Transverse colon (tissue), 4 donors: ENCODE measurements around the gene VEGFA. TPM values are rescaled to one million over a fixed set of nuclear protein-coding genes. Genes with fewer than 3 reads are reported as not detected.
A peak's percentile ranks its signal among the peaks of the same experiment; 100 is the strongest.

ENCODE experiments used
- DNase-seq: peaks from one replicate; pipeline ENCODE4 v3.0.0-alpha.2; 2019
- H3K27ac ChIP-seq, 4 donors: fragments of 200-600 bp; sonication (generic); 2 replicates each; pipeline ENCODE4 v1.5.1; 2016 to 2018; ENCODE audit warnings: inconsistent platforms in 4 of 4
- H3K27me3 ChIP-seq: fragments of 200-600 bp; sonication (generic); 2 replicates; pipeline ENCODE4 v1.5.1; 2017; ENCODE audit warnings: inconsistent platforms
- H3K36me3 ChIP-seq, 4 donors: fragments of 200-600 bp; sonication (generic); 2 replicates each; pipeline ENCODE4 v1.5.1; 2017 to 2019; ENCODE audit warnings: inconsistent platforms in 4 of 4
- H3K4me1 ChIP-seq, 4 donors: fragments of 200-600 bp; sonication (generic); 2 replicates each; pipeline ENCODE4 v1.5.1; 2017 to 2020; ENCODE audit warnings: inconsistent platforms in 4 of 4
- H3K4me3 ChIP-seq, 4 donors: fragments of 200-600 bp; sonication (generic); 1 replicate in 1 of 4; 2 replicates in 3 of 4; pipeline versions ENCODE4 v1.5.1 to v1.6.1; 2017 to 2019; ENCODE audit warnings: inconsistent platforms in 4 of 4
- H3K9me3 ChIP-seq, 2 donors: fragments of 200-600 bp; sonication (generic); 2 replicates each; pipeline ENCODE4 v1.5.1; 2017 to 2019; ENCODE audit warnings: inconsistent platforms in 2 of 2
- EP300 ChIP-seq: sonication (generic); formaldehyde crosslinking; IDR thresholded peaks from one replicate; pipeline ENCODE4 v1.6.1; 2017; ENCODE audit warnings: antibody characterized with exemption, low read depth
- POLR2A ChIP-seq: fragments of 450-650 bp; IDR thresholded peaks from one replicate; pipeline ENCODE4 v1.6.1; 2016; ENCODE audit warnings: antibody characterized with exemption, mild to moderate bottlenecking, moderate library complexity
- POLR2AphosphoS5 ChIP-seq, 3 donors: sonication (generic); formaldehyde crosslinking; IDR thresholded peaks; one replicate each; pipeline ENCODE4 v1.6.1; 2016; ENCODE audit warnings: antibody characterized with exemption in 3 of 3
- WGBS, 2 donors: methylation state at CpG; one replicate each; pipeline ENCODE4 v1.1.5; 2018; ENCODE audit warnings: low coverage in 1 of 2; 5-methylcytosine and 5-hydroxymethylcytosine counted together
- in situ Hi-C, 4 donors: fragments of 200-750 bp; cut with MboI; loops; one replicate each; pipeline versions ENCODE4 v1.15.0 to v1.15.1; 2017; ENCODE audit warnings: low sequenced_read_pairs in 3 of 4, low pct_ligation_motif_present in 1 of 4, low pct_unique_long_range_greater_than_20kb in 1 of 4
- intact Hi-C: fragments of 100-400 bp; cut with DNase I; formaldehyde crosslinking; loops from one replicate; pipeline ENCODE4 v1.15.1; 2023; ENCODE audit warnings: low total_unique reads
- total RNA-seq, 4 donors: library from RNA; depleted of rRNA; stranded (reverse); fragments of >200 nt; gene quantifications; one replicate each; pipeline ENCODE4 v1.1.0, GENCODE V29; 2016
- TF ChIP-seq, protein P1 (sequence below), 5 experiments: fragments of 200-600 bp in 3 of 5; fragments of 450-650 bp in 2 of 5; sonication (generic) in 3 of 5; IDR thresholded peaks; 1 replicate in 2 of 5; 2 replicates in 3 of 5; pipeline ENCODE4 v1.5.1; 2016 to 2017; ENCODE audit warnings: antibody characterized with exemption in 5 of 5, inconsistent platforms in 3 of 5, mild to moderate bottlenecking in 2 of 5, moderate library complexity in 1 of 5

Gene VEGFA
- total RNA-seq, 4 donors from 2014 or later, result 131 to 608 (median 203) TPM

DNA sequence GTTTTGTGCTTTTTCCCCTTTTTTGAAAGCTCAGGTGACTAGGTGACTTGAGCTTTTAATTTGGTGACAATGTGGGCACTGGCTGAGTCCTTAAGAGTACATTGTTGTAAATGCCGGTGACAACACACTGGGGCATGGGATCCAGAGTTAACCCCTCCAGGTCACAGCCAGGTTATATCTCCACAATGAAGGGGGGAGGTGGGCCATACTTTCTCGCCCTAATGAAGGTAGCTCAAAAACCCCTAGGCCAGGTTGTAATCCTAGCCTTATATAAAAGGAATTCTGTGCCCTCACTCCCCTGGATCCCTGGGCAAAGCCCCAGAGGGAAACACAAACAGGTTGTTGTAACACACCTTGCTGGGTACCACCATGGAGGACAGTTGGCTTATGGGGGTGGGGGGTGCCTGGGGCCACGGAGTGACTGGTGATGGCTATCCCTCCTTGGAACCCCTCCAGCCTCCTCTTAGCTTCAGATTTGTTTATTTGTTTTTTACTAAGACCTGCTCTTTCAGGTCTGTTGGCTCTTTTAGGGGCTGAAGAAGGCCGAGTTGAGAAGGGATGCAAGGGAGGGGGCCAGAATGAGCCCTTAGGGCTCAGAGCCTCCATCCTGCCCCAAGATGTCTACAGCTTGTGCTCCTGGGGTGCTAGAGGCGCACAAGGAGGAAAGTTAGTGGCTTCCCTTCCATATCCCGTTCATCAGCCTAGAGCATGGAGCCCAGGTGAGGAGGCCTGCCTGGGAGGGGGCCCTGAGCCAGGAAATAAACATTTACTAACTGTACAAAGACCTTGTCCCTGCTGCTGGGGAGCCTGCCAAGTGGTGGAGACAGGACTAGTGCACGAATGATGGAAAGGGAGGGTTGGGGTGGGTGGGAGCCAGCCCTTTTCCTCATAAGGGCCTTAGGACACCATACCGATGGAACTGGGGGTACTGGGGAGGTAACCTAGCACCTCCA is 2.2 kb upstream of the VEGFA start:
- Histone ChIP-seq H3K4me3 (no peak overlapping the region), H3K27ac (peak overlapping the region; percentile 48 to 99 (median 84)), H3K27me3 (no peaks in the 10 kb centered on the region), H3K4me1 (peaks cover 0 to 47% (median 34%) of the 10 kb centered on the region in 4 donors), H3K36me3 (no peaks in the 10 kb centered on the region), H3K9me3 (no peaks in the 10 kb centered on the region)
- DNase-seq, result no peak
- 51 to 60% methylated on average over 2 to 8 of the region's 8 CpGs for WGBS, 2 donors
- in situ Hi-C loops, result loop anchor here (5.0 to 25.0 kb wide), 6 partner anchors 103 to 317 kb away; no protein-coding TSS in a partner anchor
- intact Hi-C loops, result loop anchor here (5.0 kb wide), 1 partner anchor 384 kb away; no protein-coding TSS in a partner anchor
- TF ChIP-seq EP300, result no peak
- no peak for TF ChIP-seq POLR2A
- TF ChIP-seq POLR2AphosphoS5 (IDR thresholded peaks at IDR 0.05), result no peak
- TF ChIP-seq, protein P1, sequence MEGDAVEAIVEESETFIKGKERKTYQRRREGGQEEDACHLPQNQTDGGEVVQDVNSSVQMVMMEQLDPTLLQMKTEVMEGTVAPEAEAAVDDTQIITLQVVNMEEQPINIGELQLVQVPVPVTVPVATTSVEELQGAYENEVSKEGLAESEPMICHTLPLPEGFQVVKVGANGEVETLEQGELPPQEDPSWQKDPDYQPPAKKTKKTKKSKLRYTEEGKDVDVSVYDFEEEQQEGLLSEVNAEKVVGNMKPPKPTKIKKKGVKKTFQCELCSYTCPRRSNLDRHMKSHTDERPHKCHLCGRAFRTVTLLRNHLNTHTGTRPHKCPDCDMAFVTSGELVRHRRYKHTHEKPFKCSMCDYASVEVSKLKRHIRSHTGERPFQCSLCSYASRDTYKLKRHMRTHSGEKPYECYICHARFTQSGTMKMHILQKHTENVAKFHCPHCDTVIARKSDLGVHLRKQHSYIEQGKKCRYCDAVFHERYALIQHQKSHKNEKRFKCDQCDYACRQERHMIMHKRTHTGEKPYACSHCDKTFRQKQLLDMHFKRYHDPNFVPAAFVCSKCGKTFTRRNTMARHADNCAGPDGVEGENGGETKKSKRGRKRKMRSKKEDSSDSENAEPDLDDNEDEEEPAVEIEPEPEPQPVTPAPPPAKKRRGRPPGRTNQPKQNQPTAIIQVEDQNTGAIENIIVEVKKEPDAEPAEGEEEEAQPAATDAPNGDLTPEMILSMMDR (IDR thresholded peaks at IDR 0.05), result no peak

DNA sequence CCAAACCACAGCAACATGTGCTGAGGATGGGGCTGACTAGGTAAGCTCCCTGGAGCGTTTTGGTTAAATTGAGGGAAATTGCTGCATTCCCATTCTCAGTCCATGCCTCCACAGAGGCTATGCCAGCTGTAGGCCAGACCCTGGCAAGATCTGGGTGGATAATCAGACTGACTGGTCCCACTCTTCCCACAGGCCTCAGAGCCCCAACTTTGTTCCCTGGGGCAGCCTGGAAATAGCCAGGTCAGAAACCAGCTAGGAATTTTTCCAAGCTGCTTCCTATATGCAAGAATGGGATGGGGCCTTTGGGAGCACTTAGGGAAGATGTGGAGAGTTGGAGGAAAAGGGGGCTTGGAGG is 1.5 kb upstream of the VEGFA start:
- in situ Hi-C loops, result loop anchor here (5.0 to 25.0 kb wide), 6 partner anchors 104 to 316 kb away; no protein-coding TSS in a partner anchor
- no peak overlapping the region for H3K4me3 ChIP-seq
- 56% methylated on average over 1 of the region's 1 CpG; no CpG with 5 or more reads in 1 of the 2 donors for WGBS, 2 donors
- no peaks in the 10 kb centered on the region for H3K27me3 ChIP-seq
- peaks cover 0 to 54% (median 38%) of the 10 kb centered on the region in 4 donors for H3K4me1 ChIP-seq
- DNase-seq, result no peak
- no peaks in the 10 kb centered on the region for H3K36me3 ChIP-seq
- H3K9me3 ChIP-seq, result no peaks in the 10 kb centered on the region
- TF ChIP-seq POLR2AphosphoS5 (IDR thresholded peaks at IDR 0.05), result no peak
- no peak for TF ChIP-seq EP300
- TF ChIP-seq, protein P1 (IDR thresholded peaks at IDR 0.05), result no peak
- TF ChIP-seq POLR2A, result no peak
- peak overlapping the region in 3 of 4 donors; percentile 71 to 99 (median 96) for H3K27ac ChIP-seq
- intact Hi-C loops, result loop anchor here (5.0 kb wide), 1 partner anchor 384 kb away; no protein-coding TSS in a partner anchor

DNA sequence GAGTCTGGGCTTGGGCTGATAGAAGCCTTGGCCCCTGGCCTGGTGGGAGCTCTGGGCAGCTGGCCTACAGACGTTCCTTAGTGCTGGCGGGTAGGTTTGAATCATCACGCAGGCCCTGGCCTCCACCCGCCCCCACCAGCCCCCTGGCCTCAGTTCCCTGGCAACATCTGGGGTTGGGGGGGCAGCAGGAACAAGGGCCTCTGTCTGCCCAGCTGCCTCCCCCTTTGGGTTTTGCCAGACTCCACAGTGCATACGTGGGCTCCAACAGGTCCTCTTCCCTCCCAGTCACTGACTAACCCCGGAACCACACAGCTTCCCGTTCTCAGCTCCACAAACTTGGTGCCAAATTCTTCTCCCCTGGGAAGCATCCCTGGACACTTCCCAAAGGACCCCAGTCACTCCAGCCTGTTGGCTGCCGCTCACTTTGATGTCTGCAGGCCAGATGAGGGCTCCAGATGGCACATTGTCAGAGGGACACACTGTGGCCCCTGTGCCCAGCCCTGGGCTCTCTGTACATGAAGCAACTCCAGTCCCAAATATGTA is 957 bp upstream of the VEGFA start:
- no peaks in the 10 kb centered on the region for H3K36me3 ChIP-seq
- peaks cover 1 to 60% (median 44%) of the 10 kb centered on the region in 4 donors for H3K4me1 ChIP-seq
- peak overlapping the region; percentile 96 to 99 (median 96) for H3K27ac ChIP-seq
- intact Hi-C loops, result loop anchor here (1.0 to 5.0 kb wide), 2 partner anchors 309 to 383 kb away; no protein-coding TSS in a partner anchor
- no peaks in the 10 kb centered on the region for H3K9me3 ChIP-seq
- H3K27me3 ChIP-seq, result no peaks in the 10 kb centered on the region
- no peak for TF ChIP-seq POLR2AphosphoS5 (IDR thresholded peaks at IDR 0.05)
- no peak for TF ChIP-seq EP300
- TF ChIP-seq, protein P1 (IDR thresholded peaks at IDR 0.05), result no peak
- no peak for TF ChIP-seq POLR2A
- WGBS, 2 donors, result 52% methylated on average over 8 of the region's 8 CpGs; no CpG with 5 or more reads in 1 of the 2 donors
- in situ Hi-C loops, result loop anchor here (5.0 to 25.0 kb wide), 6 partner anchors 104 to 316 kb away; no protein-coding TSS in a partner anchor
- DNase-seq, result no peak
- no peak overlapping the region for H3K4me3 ChIP-seq
